ENCODE results near the gene CRLF2.
"Not testable (repeated sequence)": the region's sequence is repeated elsewhere in the genome, so short reads cannot be mapped to it uniquely, and the experiment has no call there.

CRLF2 gene

GRCh38 chrX:1244164-1245076 lies 32.0 kb upstream of the CRLF2 start:
- Histone ChIP-seq H3K4me3 (ENCODE audit: low read length, poor library complexity, severe bottlenecking) (no peak overlapping the region), H4K20me1 (ENCODE audit: insufficient read depth, low read length, poor library complexity, severe bottlenecking) (no peaks in the 10 kb centered on the region), H3K4me2 (ENCODE audit: low read depth, low read length, poor library complexity, severe bottlenecking) (no peak overlapping the region), H3F3A (ENCODE audit: low read depth) (0 out of 2 replicates have a peak, but pooled peaks cover 2% of the 10 kb centered on the region), H3K9ac (ENCODE audit: low read depth, low read length, poor library complexity, severe bottlenecking) (no peak overlapping the region), H3K27me3 (ENCODE audit: insufficient read depth, low read length, poor library complexity, severe bottlenecking) (no peaks in the 10 kb centered on the region), H2AFZ (ENCODE audit: low read length) (0 out of 2 replicates have a peak overlapping the region, but pooled peaks have one; percentile 64), H3K9me2 (replicated peaks; ENCODE audit: low read depth, low read length) (no peaks in the 10 kb centered on the region), H3K9me3 (ENCODE audit: insufficient read depth, low read depth, low read length) (no peaks in the 10 kb centered on the region), H3K4me1 (ENCODE audit: insufficient read depth, low read length, poor library complexity, severe bottlenecking) (peaks cover 10% of the 10 kb centered on the region), H3K36me3 (ENCODE audit: insufficient read depth, low read length) (no peaks in the 10 kb centered on the region), H3K79me2 (ENCODE audit: insufficient read depth, low read length) (no peaks in the 10 kb centered on the region)
- no peak for TF ChIP-seq EZH2phosphoT487 (IDR thresholded peaks at IDR 0.05; ENCODE audit: borderline replicate concordance)
- TF ChIP-seq, protein P1, sequence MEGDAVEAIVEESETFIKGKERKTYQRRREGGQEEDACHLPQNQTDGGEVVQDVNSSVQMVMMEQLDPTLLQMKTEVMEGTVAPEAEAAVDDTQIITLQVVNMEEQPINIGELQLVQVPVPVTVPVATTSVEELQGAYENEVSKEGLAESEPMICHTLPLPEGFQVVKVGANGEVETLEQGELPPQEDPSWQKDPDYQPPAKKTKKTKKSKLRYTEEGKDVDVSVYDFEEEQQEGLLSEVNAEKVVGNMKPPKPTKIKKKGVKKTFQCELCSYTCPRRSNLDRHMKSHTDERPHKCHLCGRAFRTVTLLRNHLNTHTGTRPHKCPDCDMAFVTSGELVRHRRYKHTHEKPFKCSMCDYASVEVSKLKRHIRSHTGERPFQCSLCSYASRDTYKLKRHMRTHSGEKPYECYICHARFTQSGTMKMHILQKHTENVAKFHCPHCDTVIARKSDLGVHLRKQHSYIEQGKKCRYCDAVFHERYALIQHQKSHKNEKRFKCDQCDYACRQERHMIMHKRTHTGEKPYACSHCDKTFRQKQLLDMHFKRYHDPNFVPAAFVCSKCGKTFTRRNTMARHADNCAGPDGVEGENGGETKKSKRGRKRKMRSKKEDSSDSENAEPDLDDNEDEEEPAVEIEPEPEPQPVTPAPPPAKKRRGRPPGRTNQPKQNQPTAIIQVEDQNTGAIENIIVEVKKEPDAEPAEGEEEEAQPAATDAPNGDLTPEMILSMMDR (conservative IDR thresholded peaks at IDR 0.05; ENCODE audit: low read length), result peak; percentile 54

- no peaks in the 10 kb centered on the region for H4K20me1 ChIP-seq (ENCODE audit: insufficient read depth, low read length, poor library complexity, severe bottlenecking)
- H3K9me2 ChIP-seq (replicated peaks; ENCODE audit: low read depth, low read length), result no peaks in the 10 kb centered on the region
- H3K4me3 ChIP-seq (ENCODE audit: low read length, poor library complexity, severe bottlenecking), result no peak overlapping the region
- TF ChIP-seq, protein P1 (conservative IDR thresholded peaks at IDR 0.05; ENCODE audit: low read length), result no peak
- no peaks in the 10 kb centered on the region for H3K27me3 ChIP-seq (ENCODE audit: insufficient read depth, low read length, poor library complexity, severe bottlenecking)
- H3F3A ChIP-seq (ENCODE audit: low read depth), result no peaks in the 10 kb centered on the region
- H3K79me2 ChIP-seq (ENCODE audit: insufficient read depth, low read length), result no peaks in the 10 kb centered on the region
- H3K9ac ChIP-seq (ENCODE audit: low read depth, low read length, poor library complexity, severe bottlenecking), result no peak overlapping the region
- H3K9me3 ChIP-seq (ENCODE audit: insufficient read depth, low read depth, low read length), result no peaks in the 10 kb centered on the region
- H3K4me1 ChIP-seq (ENCODE audit: insufficient read depth, low read length, poor library complexity, severe bottlenecking), result peaks cover 4% of the 10 kb centered on the region
- no peak overlapping the region for H2AFZ ChIP-seq (ENCODE audit: low read length)
- H3K4me2 ChIP-seq (ENCODE audit: low read depth, low read length, poor library complexity, severe bottlenecking), result no peak overlapping the region
- no peaks in the 10 kb centered on the region for H3K36me3 ChIP-seq (ENCODE audit: insufficient read depth, low read length)
These were observed 30.5 kb upstream of the CRLF2 start for GRCh38 chrX:1242891-1243402.

- not testable (repeated sequence) for H3K9me2 ChIP-seq (replicated peaks; ENCODE audit: low read depth, low read length); H2AFZ ChIP-seq (ENCODE audit: low read length); H4K20me1 ChIP-seq (ENCODE audit: insufficient read depth, low read length, poor library complexity, severe bottlenecking); H3K79me2 ChIP-seq (ENCODE audit: insufficient read depth, low read length); H3F3A ChIP-seq (ENCODE audit: low read depth); H3K9me3 ChIP-seq (ENCODE audit: insufficient read depth, low read depth, low read length); H3K27me3 ChIP-seq (ENCODE audit: insufficient read depth, low read length, poor library complexity, severe bottlenecking); H3K4me1 ChIP-seq (ENCODE audit: insufficient read depth, low read length, poor library complexity, severe bottlenecking); H3K9ac ChIP-seq (ENCODE audit: low read depth, low read length, poor library complexity, severe bottlenecking); H3K36me3 ChIP-seq (ENCODE audit: insufficient read depth, low read length); H3K4me2 ChIP-seq (ENCODE audit: low read depth, low read length, poor library complexity, severe bottlenecking); H3K4me3 ChIP-seq (ENCODE audit: low read length, poor library complexity, severe bottlenecking)
These were observed 28.1 kb upstream of the CRLF2 start for GRCh38 chrX:1240551-1240950.

All from Loucy (cell line).